GM23338 (cell line): Measurements from ENCODE around the gene OR2B2. TPM values are rescaled to one million over a fixed set of nuclear protein-coding genes. Genes with fewer than 3 reads are reported as not detected.

Experiments used
- ATAC-seq: fragments of 200-7000 bp; cut with Tn5 transposase; 3 replicates; pipeline ENCODE4 v1.9.1; 2020
- DNase-seq: peaks from one replicate; pipeline ENCODE4 v3.0.0-alpha.2; 2015; ENCODE audit warnings: low spot score
- H2AFZ ChIP-seq: fragments of 200-600 bp; sonication (generic); 2 replicates; pipeline ENCODE4 v1.8.0; 2016; ENCODE audit warnings: antibody characterized with exemption, mild to moderate bottlenecking, moderate library complexity
- H3F3A ChIP-seq: fragments of 200-600 bp; sonication (generic); replicated peaks from 2 replicates; pipeline ENCODE4 v1.8.0; 2017; ENCODE audit warnings: antibody characterized with exemption, mixed run types, low read depth
- H3K27ac ChIP-seq: fragments of 200-600 bp; sonication (generic); 2 replicates; pipeline ENCODE4 v1.6.1; 2016; ENCODE audit warnings: low read depth
- H3K27me3 ChIP-seq: fragments of 200-600 bp; sonication (generic); 2 replicates; pipeline ENCODE4 v1.8.0; 2016; ENCODE audit warnings: mild to moderate bottlenecking, mixed run types, moderate library complexity; ENCODE audit not compliant: insufficient read depth
- H3K36me3 ChIP-seq: fragments of 200-600 bp; sonication (generic); 2 replicates; pipeline ENCODE4 v1.8.0; 2016; ENCODE audit warnings: mild to moderate bottlenecking; ENCODE audit not compliant: insufficient read depth
- H3K4me1 ChIP-seq: fragments of 200-600 bp; sonication (generic); 2 replicates; pipeline ENCODE4 v1.8.0; 2016; ENCODE audit warnings: mild to moderate bottlenecking, moderate library complexity; ENCODE audit not compliant: insufficient read depth
- H3K4me2 ChIP-seq: fragments of 200-600 bp; sonication (generic); 2 replicates; pipeline ENCODE4 v1.7.1; 2017; ENCODE audit warnings: mixed run types
- H3K4me3 ChIP-seq: fragments of 200-600 bp; sonication (generic); 2 replicates; pipeline ENCODE4 v1.6.1; 2016; ENCODE audit warnings: mixed run types
- H3K79me2 ChIP-seq: fragments of 200-600 bp; sonication (generic); replicated peaks from 2 replicates; pipeline ENCODE4 v1.8.0; 2017; ENCODE audit warnings: mild to moderate bottlenecking; ENCODE audit not compliant: insufficient read depth
- H3K9me2 ChIP-seq: fragments of 200-600 bp; sonication (generic); 2 replicates; pipeline ENCODE4 v1.8.0; 2017; ENCODE audit not compliant: insufficient read depth
- H4K20me1 ChIP-seq: fragments of 200-600 bp; sonication (generic); replicated peaks from 2 replicates; pipeline ENCODE4 v1.8.0; 2017; ENCODE audit warnings: mild to moderate bottlenecking; ENCODE audit not compliant: insufficient read depth
- H3K27ac Mint-ChIP-seq: 2 replicates; pipeline ENCODE4 v1.8.0; 2020; ENCODE audit warnings: inconsistent platforms, mild to moderate bottlenecking, moderate library complexity, mixed read lengths
- H3K27me3 Mint-ChIP-seq: 3 replicates; pipeline ENCODE4 v1.8.0; 2022; ENCODE audit warnings: low read depth, mild to moderate bottlenecking, moderate library complexity, mixed read lengths, inconsistent platforms; ENCODE audit not compliant: insufficient read depth, poor library complexity
- H3K36me3 Mint-ChIP-seq: 3 replicates; pipeline ENCODE4 v1.8.0; 2021; ENCODE audit warnings: low read depth, mild to moderate bottlenecking, inconsistent platforms, moderate library complexity, mixed read lengths
- H3K4me1 Mint-ChIP-seq: 3 replicates; pipeline ENCODE4 v1.8.0; 2020; ENCODE audit warnings: mild to moderate bottlenecking, inconsistent platforms, mixed read lengths
- H3K4me3 Mint-ChIP-seq: 3 replicates; pipeline ENCODE4 v1.8.0; 2021; ENCODE audit warnings: moderate library complexity, mild to moderate bottlenecking, inconsistent platforms, mixed read lengths
- H3K9me3 Mint-ChIP-seq: 3 replicates; pipeline ENCODE4 v1.8.0; 2020; ENCODE audit warnings: moderate library complexity, mild to moderate bottlenecking, inconsistent platforms, mixed read lengths
- EZH2 ChIP-seq: fragments of 200-600 bp; sonication (generic); IDR thresholded peaks from one replicate; pipeline ENCODE4 v1.8.0; 2017; ENCODE audit warnings: antibody characterized with exemption, mild to moderate bottlenecking, low read depth; ENCODE audit not compliant: unreplicated experiment
- EZH2phosphoT487 ChIP-seq: fragments of 200-600 bp; sonication (generic); IDR thresholded peaks from one replicate; pipeline ENCODE4 v1.8.1; 2018; ENCODE audit warnings: antibody characterized with exemption; ENCODE audit not compliant: unreplicated experiment
- JUNB ChIP-seq: IDR thresholded peaks from one replicate; pipeline ENCODE4 v1.6.1; 2016; ENCODE audit warnings: antibody characterized with exemption; ENCODE audit not compliant: unreplicated experiment
- NANOG ChIP-seq: IDR thresholded peaks from 2 replicates; pipeline ENCODE4 v1.6.1; 2016; ENCODE audit warnings: antibody characterized with exemption, borderline replicate concordance
- POLR2AphosphoS5 ChIP-seq: IDR thresholded peaks from 2 replicates; pipeline ENCODE4 v1.6.1; 2016; ENCODE audit warnings: antibody characterized with exemption, low read depth
- ZNF331 ChIP-seq: fragments of 250-450 bp; sonication (Bioruptor Pico); IDR thresholded peaks from 2 replicates; pipeline ENCODE4 v1.5.0; 2020; ENCODE audit warnings: low read depth, mild to moderate bottlenecking, moderate library complexity
- polyA plus RNA-seq: library from polyadenylated mRNA; unstranded; fragments of >200 nt; fragmentation: Nextera tagmentation; extraction: Ambion mirVana; gene quantifications from 2 replicates; pipeline ENCODE4 v1.2.1, GENCODE V29; 2016
- total RNA-seq: library from RNA; depleted of rRNA; stranded (reverse); fragments of >200 nt; shearing (Covaris generic); gene quantifications from 2 replicates; pipeline ENCODE4 v1.2.3, GENCODE V29; 2014
- TF ChIP-seq, protein P1 (sequence below): fragments of 250-450 bp; sonication (Bioruptor Pico); IDR thresholded peaks from 2 replicates; pipeline ENCODE4 v1.5.0; 2020; ENCODE audit warnings: mild to moderate bottlenecking, moderate library complexity
- TF ChIP-seq, protein P2 (sequence below), 2 experiments: fragments of 200-600 bp in 1 of 2; sonication (generic) in 1 of 2; conservative IDR thresholded peaks; 2 replicates each; pipeline versions ENCODE4 v1.5.1 to v1.6.1; 2016 to 2017; ENCODE audit warnings: antibody characterized with exemption in 2 of 2, low read depth in 2 of 2, mild to moderate bottlenecking in 2 of 2, moderate library complexity in 1 of 2
- TF ChIP-seq, protein P3 (sequence below): IDR thresholded peaks from 2 replicates; pipeline ENCODE4 v1.6.1; 2016; ENCODE audit warnings: antibody characterized with exemption
- TF ChIP-seq, protein P4 (sequence below): IDR thresholded peaks from one replicate; pipeline ENCODE4 v1.6.1; 2018; ENCODE audit warnings: antibody characterized with exemption; ENCODE audit not compliant: unreplicated experiment

OR2B2 gene
- total and polyA plus RNA-seq, 2 experiments from 2014 or later = 0.38 TPM; not detected in 1

DNA sequence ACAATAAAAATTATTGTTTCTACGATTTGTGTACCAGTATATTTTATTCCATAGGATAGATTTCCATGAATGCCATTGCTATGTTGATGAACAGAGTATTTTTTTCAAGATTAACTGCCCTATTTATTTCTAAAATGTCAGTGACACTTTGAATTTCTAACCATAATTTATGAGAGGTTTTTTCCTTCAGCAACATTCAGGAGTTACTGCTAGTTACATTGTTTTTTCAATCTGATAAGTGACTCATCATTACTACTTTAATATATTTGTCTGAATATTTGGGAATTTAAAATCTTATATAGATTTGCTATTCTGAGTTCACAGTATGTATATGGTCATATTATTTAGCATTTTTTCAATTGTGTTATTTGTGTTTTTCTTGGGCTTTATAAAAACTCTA lies 38.8 kb upstream of the OR2B2 start:
- no peak overlapping the region for H3K4me3 Mint-ChIP-seq
- Histone ChIP-seq H4K20me1 (no peaks in the 10 kb centered on the region), H3K36me3 (no peaks in the 10 kb centered on the region), H2AFZ (no peak overlapping the region), H3K4me1 (no peaks in the 10 kb centered on the region), H3K27me3 (no peaks in the 10 kb centered on the region), H3K4me2 (no peak overlapping the region), H3K4me3 (no peak overlapping the region), H3K79me2 (no peaks in the 10 kb centered on the region), H3F3A (no peaks in the 10 kb centered on the region), H3K27ac (no peak overlapping the region), H3K9me2 (no peaks in the 10 kb centered on the region)
- H3K4me1 Mint-ChIP-seq = no peaks in the 10 kb centered on the region
- no peaks in the 10 kb centered on the region for H3K36me3 Mint-ChIP-seq
- no peak overlapping the region for H3K27ac Mint-ChIP-seq
- no peak for ATAC-seq
- TF ChIP-seq, protein P1, sequence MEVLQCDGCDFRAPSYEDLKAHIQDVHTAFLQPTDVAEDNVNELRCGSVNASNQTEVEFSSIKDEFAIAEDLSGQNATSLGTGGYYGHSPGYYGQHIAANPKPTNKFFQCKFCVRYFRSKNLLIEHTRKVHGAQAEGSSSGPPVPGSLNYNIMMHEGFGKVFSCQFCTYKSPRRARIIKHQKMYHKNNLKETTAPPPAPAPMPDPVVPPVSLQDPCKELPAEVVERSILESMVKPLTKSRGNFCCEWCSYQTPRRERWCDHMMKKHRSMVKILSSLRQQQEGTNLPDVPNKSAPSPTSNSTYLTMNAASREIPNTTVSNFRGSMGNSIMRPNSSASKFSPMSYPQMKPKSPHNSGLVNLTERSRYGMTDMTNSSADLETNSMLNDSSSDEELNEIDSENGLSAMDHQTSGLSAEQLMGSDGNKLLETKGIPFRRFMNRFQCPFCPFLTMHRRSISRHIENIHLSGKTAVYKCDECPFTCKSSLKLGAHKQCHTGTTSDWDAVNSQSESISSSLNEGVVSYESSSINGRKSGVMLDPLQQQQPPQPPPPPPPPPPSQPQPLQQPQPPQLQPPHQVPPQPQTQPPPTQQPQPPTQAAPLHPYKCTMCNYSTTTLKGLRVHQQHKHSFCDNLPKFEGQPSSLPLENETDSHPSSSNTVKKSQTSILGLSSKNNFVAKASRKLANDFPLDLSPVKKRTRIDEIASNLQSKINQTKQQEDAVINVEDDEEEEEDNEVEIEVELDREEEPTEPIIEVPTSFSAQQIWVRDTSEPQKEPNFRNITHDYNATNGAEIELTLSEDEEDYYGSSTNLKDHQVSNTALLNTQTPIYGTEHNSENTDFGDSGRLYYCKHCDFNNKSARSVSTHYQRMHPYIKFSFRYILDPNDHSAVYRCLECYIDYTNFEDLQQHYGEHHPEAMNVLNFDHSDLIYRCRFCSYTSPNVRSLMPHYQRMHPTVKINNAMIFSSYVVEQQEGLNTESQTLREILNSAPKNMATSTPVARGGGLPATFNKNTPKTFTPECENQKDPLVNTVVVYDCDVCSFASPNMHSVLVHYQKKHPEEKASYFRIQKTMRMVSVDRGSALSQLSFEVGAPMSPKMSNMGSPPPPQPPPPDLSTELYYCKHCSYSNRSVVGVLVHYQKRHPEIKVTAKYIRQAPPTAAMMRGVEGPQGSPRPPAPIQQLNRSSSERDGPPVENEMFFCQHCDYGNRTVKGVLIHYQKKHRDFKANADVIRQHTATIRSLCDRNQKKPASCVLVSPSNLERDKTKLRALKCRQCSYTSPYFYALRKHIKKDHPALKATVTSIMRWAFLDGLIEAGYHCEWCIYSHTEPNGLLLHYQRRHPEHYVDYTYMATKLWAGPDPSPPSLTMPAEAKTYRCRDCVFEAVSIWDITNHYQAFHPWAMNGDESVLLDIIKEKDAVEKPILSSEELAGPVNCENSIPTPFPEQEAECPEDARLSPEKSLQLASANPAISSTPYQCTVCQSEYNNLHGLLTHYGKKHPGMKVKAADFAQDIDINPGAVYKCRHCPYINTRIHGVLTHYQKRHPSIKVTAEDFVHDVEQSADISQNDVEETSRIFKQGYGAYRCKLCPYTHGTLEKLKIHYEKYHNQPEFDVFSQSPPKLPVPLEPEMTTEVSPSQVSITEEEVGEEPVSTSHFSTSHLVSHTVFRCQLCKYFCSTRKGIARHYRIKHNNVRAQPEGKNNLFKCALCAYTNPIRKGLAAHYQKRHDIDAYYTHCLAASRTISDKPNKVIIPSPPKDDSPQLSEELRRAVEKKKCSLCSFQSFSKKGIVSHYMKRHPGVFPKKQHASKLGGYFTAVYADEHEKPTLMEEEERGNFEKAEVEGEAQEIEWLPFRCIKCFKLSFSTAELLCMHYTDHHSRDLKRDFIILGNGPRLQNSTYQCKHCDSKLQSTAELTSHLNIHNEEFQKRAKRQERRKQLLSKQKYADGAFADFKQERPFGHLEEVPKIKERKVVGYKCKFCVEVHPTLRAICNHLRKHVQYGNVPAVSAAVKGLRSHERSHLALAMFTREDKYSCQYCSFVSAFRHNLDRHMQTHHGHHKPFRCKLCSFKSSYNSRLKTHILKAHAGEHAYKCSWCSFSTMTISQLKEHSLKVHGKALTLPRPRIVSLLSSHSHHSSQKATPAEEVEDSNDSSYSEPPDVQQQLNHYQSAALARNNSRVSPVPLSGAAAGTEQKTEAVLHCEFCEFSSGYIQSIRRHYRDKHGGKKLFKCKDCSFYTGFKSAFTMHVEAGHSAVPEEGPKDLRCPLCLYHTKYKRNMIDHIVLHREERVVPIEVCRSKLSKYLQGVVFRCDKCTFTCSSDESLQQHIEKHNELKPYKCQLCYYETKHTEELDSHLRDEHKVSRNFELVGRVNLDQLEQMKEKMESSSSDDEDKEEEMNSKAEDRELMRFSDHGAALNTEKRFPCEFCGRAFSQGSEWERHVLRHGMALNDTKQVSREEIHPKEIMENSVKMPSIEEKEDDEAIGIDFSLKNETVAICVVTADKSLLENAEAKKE (CRISPR knock-in tag) = no peak
- TF ChIP-seq JUNB (no peak), POLR2AphosphoS5 (no peak), ZNF331 (CRISPR knock-in tag) (no peak), EZH2phosphoT487 (no peak), EZH2 (no peak), NANOG (no peak)
- TF ChIP-seq, protein P2, sequence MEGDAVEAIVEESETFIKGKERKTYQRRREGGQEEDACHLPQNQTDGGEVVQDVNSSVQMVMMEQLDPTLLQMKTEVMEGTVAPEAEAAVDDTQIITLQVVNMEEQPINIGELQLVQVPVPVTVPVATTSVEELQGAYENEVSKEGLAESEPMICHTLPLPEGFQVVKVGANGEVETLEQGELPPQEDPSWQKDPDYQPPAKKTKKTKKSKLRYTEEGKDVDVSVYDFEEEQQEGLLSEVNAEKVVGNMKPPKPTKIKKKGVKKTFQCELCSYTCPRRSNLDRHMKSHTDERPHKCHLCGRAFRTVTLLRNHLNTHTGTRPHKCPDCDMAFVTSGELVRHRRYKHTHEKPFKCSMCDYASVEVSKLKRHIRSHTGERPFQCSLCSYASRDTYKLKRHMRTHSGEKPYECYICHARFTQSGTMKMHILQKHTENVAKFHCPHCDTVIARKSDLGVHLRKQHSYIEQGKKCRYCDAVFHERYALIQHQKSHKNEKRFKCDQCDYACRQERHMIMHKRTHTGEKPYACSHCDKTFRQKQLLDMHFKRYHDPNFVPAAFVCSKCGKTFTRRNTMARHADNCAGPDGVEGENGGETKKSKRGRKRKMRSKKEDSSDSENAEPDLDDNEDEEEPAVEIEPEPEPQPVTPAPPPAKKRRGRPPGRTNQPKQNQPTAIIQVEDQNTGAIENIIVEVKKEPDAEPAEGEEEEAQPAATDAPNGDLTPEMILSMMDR (conservative IDR thresholded peaks at IDR 0.05; ENCODE audit: low read depth in 2 of 2) = no peak
- TF ChIP-seq, protein P3, sequence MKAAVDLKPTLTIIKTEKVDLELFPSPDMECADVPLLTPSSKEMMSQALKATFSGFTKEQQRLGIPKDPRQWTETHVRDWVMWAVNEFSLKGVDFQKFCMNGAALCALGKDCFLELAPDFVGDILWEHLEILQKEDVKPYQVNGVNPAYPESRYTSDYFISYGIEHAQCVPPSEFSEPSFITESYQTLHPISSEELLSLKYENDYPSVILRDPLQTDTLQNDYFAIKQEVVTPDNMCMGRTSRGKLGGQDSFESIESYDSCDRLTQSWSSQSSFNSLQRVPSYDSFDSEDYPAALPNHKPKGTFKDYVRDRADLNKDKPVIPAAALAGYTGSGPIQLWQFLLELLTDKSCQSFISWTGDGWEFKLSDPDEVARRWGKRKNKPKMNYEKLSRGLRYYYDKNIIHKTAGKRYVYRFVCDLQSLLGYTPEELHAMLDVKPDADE = no peak
- TF ChIP-seq, protein P4, sequence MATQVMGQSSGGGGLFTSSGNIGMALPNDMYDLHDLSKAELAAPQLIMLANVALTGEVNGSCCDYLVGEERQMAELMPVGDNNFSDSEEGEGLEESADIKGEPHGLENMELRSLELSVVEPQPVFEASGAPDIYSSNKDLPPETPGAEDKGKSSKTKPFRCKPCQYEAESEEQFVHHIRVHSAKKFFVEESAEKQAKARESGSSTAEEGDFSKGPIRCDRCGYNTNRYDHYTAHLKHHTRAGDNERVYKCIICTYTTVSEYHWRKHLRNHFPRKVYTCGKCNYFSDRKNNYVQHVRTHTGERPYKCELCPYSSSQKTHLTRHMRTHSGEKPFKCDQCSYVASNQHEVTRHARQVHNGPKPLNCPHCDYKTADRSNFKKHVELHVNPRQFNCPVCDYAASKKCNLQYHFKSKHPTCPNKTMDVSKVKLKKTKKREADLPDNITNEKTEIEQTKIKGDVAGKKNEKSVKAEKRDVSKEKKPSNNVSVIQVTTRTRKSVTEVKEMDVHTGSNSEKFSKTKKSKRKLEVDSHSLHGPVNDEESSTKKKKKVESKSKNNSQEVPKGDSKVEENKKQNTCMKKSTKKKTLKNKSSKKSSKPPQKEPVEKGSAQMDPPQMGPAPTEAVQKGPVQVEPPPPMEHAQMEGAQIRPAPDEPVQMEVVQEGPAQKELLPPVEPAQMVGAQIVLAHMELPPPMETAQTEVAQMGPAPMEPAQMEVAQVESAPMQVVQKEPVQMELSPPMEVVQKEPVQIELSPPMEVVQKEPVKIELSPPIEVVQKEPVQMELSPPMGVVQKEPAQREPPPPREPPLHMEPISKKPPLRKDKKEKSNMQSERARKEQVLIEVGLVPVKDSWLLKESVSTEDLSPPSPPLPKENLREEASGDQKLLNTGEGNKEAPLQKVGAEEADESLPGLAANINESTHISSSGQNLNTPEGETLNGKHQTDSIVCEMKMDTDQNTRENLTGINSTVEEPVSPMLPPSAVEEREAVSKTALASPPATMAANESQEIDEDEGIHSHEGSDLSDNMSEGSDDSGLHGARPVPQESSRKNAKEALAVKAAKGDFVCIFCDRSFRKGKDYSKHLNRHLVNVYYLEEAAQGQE = no peak
- H3K27me3 Mint-ChIP-seq = no peaks in the 10 kb centered on the region
- no peak for DNase-seq
- H3K9me3 Mint-ChIP-seq = peaks cover 8% of the 10 kb centered on the region; the same call in 1 of the 3 replicates
